Natural killer cell (primary cell): ENCODE results near the gene HIVEP3. TPM values are rescaled to one million over a fixed set of nuclear protein-coding genes. Genes with fewer than 3 reads are reported as not detected.
A peak's percentile ranks its signal among the peaks of the same experiment; 100 is the strongest.

ENCODE experiments used
- ATAC-seq, 3 donors: fragments of 150-1000 bp in 2 of 3; fragments of 200-7000 bp in 1 of 3; cut with Tn5 transposase; 1 replicate in 1 of 3; 2 replicates in 2 of 3; pipeline ENCODE4 v1.10.0; 2021; ENCODE audit warnings: mild to moderate bottlenecking in 2 of 3, moderate library complexity in 2 of 3
- DNase-seq, 2 donors: peaks; one replicate each; pipeline versions ENCODE4 v3.0.0 to v3.0.0-alpha.2; 2013 to 2021; ENCODE audit warnings: mixed read lengths in 1 of 2
- H3K27ac ChIP-seq: one replicate; pipeline ENCODE4 v1.5.1; 2013; ENCODE audit warnings: mild to moderate bottlenecking, low read length
- H3K27me3 ChIP-seq: one replicate; pipeline ENCODE4 v1.6.1; 2013; ENCODE audit warnings: low read length; ENCODE audit not compliant: control insufficient read depth, insufficient read depth
- H3K36me3 ChIP-seq: one replicate; pipeline ENCODE4 v1.6.1; 2013; ENCODE audit warnings: low read length; ENCODE audit not compliant: control insufficient read depth, insufficient read depth
- H3K4me1 ChIP-seq: one replicate; pipeline ENCODE4 v1.6.1; 2013; ENCODE audit warnings: low read length; ENCODE audit not compliant: control insufficient read depth, insufficient read depth
- H3K4me3 ChIP-seq: one replicate; pipeline ENCODE4 v1.5.1; 2013; ENCODE audit warnings: low read length
- H3K9me3 ChIP-seq: one replicate; pipeline ENCODE4 v1.6.1; 2013; ENCODE audit warnings: low read length; ENCODE audit not compliant: control insufficient read depth, insufficient read depth
- H3K27ac Mint-ChIP-seq, 2 donors: one replicate each; pipeline ENCODE4 v1.8.0; 2022; ENCODE audit warnings: mild to moderate bottlenecking in 2 of 2, mixed read lengths in 2 of 2, moderate library complexity in 1 of 2
- H3K27me3 Mint-ChIP-seq, 2 donors: one replicate each; pipeline ENCODE4 v1.8.0; 2022; ENCODE audit warnings: low read depth in 2 of 2, mixed read lengths in 2 of 2
- H3K36me3 Mint-ChIP-seq: one replicate; pipeline ENCODE4 v1.8.0; 2022; ENCODE audit warnings: mixed read lengths
- H3K4me1 Mint-ChIP-seq, 2 donors: one replicate each; pipeline ENCODE4 v1.8.0; 2022; ENCODE audit warnings: mixed read lengths in 2 of 2
- H3K4me3 Mint-ChIP-seq: one replicate; pipeline ENCODE4 v1.8.0; 2022; ENCODE audit warnings: mild to moderate bottlenecking, moderate library complexity, mixed read lengths
- H3K9me3 Mint-ChIP-seq, 2 donors: one replicate each; pipeline ENCODE4 v1.8.0; 2022; ENCODE audit warnings: mixed read lengths in 2 of 2
- CTCF ChIP-seq: fragments of 200-600 bp; IDR thresholded peaks from one replicate; pipeline ENCODE4 v1.8.0; 2022; ENCODE audit warnings: antibody characterized with exemption
- WGBS: methylation state at CpG from one replicate; pipeline ENCODE4 v1.1.7; 2013; ENCODE audit warnings: missing lambda C conversion rate; ENCODE audit not compliant: insufficient coverage; 5-methylcytosine and 5-hydroxymethylcytosine counted together
- intact Hi-C: fragments of 100-400 bp; cut with micrococcal nuclease; formaldehyde crosslinking; loops from one replicate; pipeline ENCODE4 v1.14.2; 2022
- total RNA-seq, 4 donors: library from RNA; stranded (reverse); fragments of 120-200 nt in 1 of 4; gene quantifications; one replicate each; pipeline versions ENCODE4 v1.2.3 to v1.2.4, GENCODE V29; 2013 to 2022

Gene HIVEP3
- total RNA-seq, 3 donors from 2014 or later (not counting 1 experiment from before 2014, with no cell fraction given) = 26.2 to 35.2 (median 29.8) TPM

GRCh38 chr1:41640141-41640751 lies 278.5 kb downstream of the HIVEP3 start:
- peaks cover 23% of the 10 kb centered on the region for H3K4me1 ChIP-seq
- H3K27ac ChIP-seq = no peak overlapping the region

GRCh38 chr1:41639332-41639936 lies 279.3 kb downstream of the HIVEP3 start:
- ATAC-seq (peak in 2 of 3 donors; percentile 30 to 44), DNase-seq (peak in 1 of 2 donors; percentile 19)
- no peak for TF ChIP-seq CTCF
- no peaks in the 10 kb centered on the region for H3K27me3 Mint-ChIP-seq
- H3K27me3 ChIP-seq = no peaks in the 10 kb centered on the region
- no peaks in the 10 kb centered on the region for H3K36me3 Mint-ChIP-seq
- peaks cover 23% of the 10 kb centered on the region for H3K4me1 ChIP-seq
- intact Hi-C loops = no loop called here
- no peak overlapping the region for H3K27ac ChIP-seq
- H3K36me3 ChIP-seq = no peaks in the 10 kb centered on the region
- no peak overlapping the region for H3K4me3 Mint-ChIP-seq
- H3K9me3 Mint-ChIP-seq = no peaks in the 10 kb centered on the region
- no peak overlapping the region for H3K4me3 ChIP-seq
- H3K27ac Mint-ChIP-seq = peak overlapping the region; percentile 8 to 35
- WGBS = 83% methylated on average over 8 of the region's 10 CpGs
- peaks cover 25 to 37% of the 10 kb centered on the region in 2 donors for H3K4me1 Mint-ChIP-seq
- no peaks in the 10 kb centered on the region for H3K9me3 ChIP-seq

More at GRCh38 chr1:41640141-41640751, 278.5 kb downstream of the HIVEP3 start:
- TF ChIP-seq CTCF = no peak
- H3K4me3 ChIP-seq = no peak overlapping the region
- peak in 1 of 2 donors; percentile 34 for DNase-seq
- no peaks in the 10 kb centered on the region for H3K36me3 Mint-ChIP-seq
- H3K4me1 Mint-ChIP-seq = peaks cover 27 to 37% of the 10 kb centered on the region in 2 donors
- no peaks in the 10 kb centered on the region for H3K27me3 Mint-ChIP-seq
- no peak overlapping the region for H3K4me3 Mint-ChIP-seq
- no peak for ATAC-seq
- intact Hi-C loops = no loop called here
- H3K36me3 ChIP-seq = no peaks in the 10 kb centered on the region
- no peaks in the 10 kb centered on the region for H3K9me3 ChIP-seq
- H3K9me3 Mint-ChIP-seq = no peaks in the 10 kb centered on the region
- 79% methylated on average over 8 of the region's 12 CpGs for WGBS
- H3K27ac Mint-ChIP-seq = peak overlapping the region; percentile 8 to 35
- H3K27me3 ChIP-seq = no peaks in the 10 kb centered on the region

- H3K4me3 Mint-ChIP-seq = no peak overlapping the region
- peaks cover 29 to 46% of the 10 kb centered on the region in 2 donors for H3K4me1 Mint-ChIP-seq
- WGBS = 85% methylated on average over 2 of the region's 4 CpGs
- Histone ChIP-seq H3K9me3 (no peaks in the 10 kb centered on the region), H3K27me3 (no peaks in the 10 kb centered on the region), H3K4me3 (no peak overlapping the region), H3K4me1 (peaks cover 23% of the 10 kb centered on the region), H3K36me3 (no peaks in the 10 kb centered on the region), H3K27ac (no peak overlapping the region)
- intact Hi-C loops = no loop called here
- ATAC-seq (no peak), DNase-seq (no peak)
- H3K9me3 Mint-ChIP-seq = no peaks in the 10 kb centered on the region
- no peaks in the 10 kb centered on the region for H3K36me3 Mint-ChIP-seq
- no peaks in the 10 kb centered on the region for H3K27me3 Mint-ChIP-seq
- TF ChIP-seq CTCF = no peak
- peak overlapping the region in 1 of 2 donors; percentile 56 for H3K27ac Mint-ChIP-seq
Measured at GRCh38 chr1:41638086-41639024, 280.4 kb downstream of the HIVEP3 start.
